ENCODE data around the gene PLEKHB2. TPM values are rescaled to one million over a fixed set of nuclear protein-coding genes. Genes with fewer than 3 reads are reported as not detected.

Gene PLEKHB2
- total and polyA plus RNA-seq, 9 of the 15 experiments (the other 6 are each of a cell fraction or from before 2014, with no cell fraction given): 41.3 to 71.5 (median 50.2) TPM

DNA sequence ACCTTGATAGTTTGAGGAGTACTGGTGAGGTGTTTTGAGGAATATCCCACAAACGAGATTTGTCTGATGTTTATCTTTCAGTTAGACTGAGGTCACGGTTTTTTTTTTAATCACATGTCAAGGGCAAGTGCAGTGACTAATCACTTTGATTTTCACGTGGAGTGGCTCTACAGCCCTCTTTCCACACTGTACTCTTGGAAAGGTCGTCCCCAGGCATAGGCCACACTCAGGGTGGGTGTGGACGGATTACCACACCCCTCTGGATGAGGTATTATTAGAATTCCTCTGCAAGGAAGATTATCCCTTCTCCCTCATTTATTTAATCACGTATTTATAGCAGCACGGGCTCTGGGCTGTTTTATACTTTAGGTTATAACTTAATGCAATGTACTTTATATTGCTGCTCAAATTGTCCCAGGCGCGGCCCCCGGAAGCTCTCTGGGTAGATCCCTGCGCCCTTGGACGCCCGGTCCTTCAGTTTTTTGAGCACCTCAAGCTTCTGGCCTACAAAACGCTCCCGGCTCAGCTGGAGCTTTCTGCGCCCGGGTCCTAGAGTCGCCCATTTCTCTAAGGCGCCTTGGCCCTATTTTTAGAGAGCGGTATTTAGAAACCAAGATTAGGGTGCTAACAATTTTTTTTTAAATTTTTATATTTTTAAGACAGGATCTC, 515 bp upstream of the PLEKHB2 start (continued):
- TF ChIP-seq, protein P1, sequence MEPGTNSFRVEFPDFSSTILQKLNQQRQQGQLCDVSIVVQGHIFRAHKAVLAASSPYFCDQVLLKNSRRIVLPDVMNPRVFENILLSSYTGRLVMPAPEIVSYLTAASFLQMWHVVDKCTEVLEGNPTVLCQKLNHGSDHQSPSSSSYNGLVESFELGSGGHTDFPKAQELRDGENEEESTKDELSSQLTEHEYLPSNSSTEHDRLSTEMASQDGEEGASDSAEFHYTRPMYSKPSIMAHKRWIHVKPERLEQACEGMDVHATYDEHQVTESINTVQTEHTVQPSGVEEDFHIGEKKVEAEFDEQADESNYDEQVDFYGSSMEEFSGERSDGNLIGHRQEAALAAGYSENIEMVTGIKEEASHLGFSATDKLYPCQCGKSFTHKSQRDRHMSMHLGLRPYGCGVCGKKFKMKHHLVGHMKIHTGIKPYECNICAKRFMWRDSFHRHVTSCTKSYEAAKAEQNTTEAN (CRISPR knock-in tag; IDR thresholded peaks at IDR 0.05): no peak
- TF ChIP-seq TGIF2 (CRISPR knock-in tag; IDR thresholded peaks at IDR 0.05): no peak
- TF ChIP-seq ZBTB17 (CRISPR knock-in tag; IDR thresholded peaks at IDR 0.05): no peak
- no peak for TF ChIP-seq MTF1 (CRISPR knock-in tag; IDR thresholded peaks at IDR 0.05; ENCODE audit: borderline replicate concordance)
- no peak for TF ChIP-seq ZNF583 (CRISPR knock-in tag; IDR thresholded peaks at IDR 0.05)
- TF ChIP-seq PCBP1 (IDR thresholded peaks at IDR 0.05; ENCODE audit: low read depth, low read length, poor library complexity, severe bottlenecking): no peak
- TF ChIP-seq, protein P2, sequence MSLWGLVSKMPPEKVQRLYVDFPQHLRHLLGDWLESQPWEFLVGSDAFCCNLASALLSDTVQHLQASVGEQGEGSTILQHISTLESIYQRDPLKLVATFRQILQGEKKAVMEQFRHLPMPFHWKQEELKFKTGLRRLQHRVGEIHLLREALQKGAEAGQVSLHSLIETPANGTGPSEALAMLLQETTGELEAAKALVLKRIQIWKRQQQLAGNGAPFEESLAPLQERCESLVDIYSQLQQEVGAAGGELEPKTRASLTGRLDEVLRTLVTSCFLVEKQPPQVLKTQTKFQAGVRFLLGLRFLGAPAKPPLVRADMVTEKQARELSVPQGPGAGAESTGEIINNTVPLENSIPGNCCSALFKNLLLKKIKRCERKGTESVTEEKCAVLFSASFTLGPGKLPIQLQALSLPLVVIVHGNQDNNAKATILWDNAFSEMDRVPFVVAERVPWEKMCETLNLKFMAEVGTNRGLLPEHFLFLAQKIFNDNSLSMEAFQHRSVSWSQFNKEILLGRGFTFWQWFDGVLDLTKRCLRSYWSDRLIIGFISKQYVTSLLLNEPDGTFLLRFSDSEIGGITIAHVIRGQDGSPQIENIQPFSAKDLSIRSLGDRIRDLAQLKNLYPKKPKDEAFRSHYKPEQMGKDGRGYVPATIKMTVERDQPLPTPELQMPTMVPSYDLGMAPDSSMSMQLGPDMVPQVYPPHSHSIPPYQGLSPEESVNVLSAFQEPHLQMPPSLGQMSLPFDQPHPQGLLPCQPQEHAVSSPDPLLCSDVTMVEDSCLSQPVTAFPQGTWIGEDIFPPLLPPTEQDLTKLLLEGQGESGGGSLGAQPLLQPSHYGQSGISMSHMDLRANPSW (CRISPR knock-in tag; IDR thresholded peaks at IDR 0.05): no peak
- TF ChIP-seq ZNF79 (CRISPR knock-in tag; IDR thresholded peaks at IDR 0.05; ENCODE audit: low read depth): no peak
- no peak for TF ChIP-seq ZKSCAN8 (CRISPR knock-in tag; IDR thresholded peaks at IDR 0.05)
- TF ChIP-seq, protein P3, sequence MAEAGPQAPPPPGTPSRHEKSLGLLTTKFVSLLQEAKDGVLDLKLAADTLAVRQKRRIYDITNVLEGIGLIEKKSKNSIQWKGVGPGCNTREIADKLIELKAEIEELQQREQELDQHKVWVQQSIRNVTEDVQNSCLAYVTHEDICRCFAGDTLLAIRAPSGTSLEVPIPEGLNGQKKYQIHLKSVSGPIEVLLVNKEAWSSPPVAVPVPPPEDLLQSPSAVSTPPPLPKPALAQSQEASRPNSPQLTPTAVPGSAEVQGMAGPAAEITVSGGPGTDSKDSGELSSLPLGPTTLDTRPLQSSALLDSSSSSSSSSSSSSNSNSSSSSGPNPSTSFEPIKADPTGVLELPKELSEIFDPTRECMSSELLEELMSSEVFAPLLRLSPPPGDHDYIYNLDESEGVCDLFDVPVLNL (CRISPR knock-in tag; IDR thresholded peaks at IDR 0.05; ENCODE audit: low read depth): no peak
- peak; percentile 61; the same call in 1 of the 2 replicates for TF ChIP-seq C11orf30 (IDR thresholded peaks at IDR 0.05; ENCODE audit: low read depth)
- no peak; a peak in 1 of 4 replicates for TF ChIP-seq TBL1XR1 (IDR thresholded peaks at IDR 0.05; ENCODE audit: low read length in 2 of 2)
- no peak for TF ChIP-seq SMAD4 (CRISPR knock-in tag; conservative IDR thresholded peaks at IDR 0.05)
- TF ChIP-seq POLR2H (tag; IDR thresholded peaks at IDR 0.05; ENCODE audit: low read depth): peak; percentile 68; the same call in 1 of the 2 replicates
- no peak for TF ChIP-seq CREB1 (IDR thresholded peaks at IDR 0.05)
- no peak for TF ChIP-seq CREB1 (CRISPR knock-in tag; IDR thresholded peaks at IDR 0.05)
- no peak for TF ChIP-seq ERF (CRISPR knock-in tag; IDR thresholded peaks at IDR 0.05)
- TF ChIP-seq, protein P4, sequence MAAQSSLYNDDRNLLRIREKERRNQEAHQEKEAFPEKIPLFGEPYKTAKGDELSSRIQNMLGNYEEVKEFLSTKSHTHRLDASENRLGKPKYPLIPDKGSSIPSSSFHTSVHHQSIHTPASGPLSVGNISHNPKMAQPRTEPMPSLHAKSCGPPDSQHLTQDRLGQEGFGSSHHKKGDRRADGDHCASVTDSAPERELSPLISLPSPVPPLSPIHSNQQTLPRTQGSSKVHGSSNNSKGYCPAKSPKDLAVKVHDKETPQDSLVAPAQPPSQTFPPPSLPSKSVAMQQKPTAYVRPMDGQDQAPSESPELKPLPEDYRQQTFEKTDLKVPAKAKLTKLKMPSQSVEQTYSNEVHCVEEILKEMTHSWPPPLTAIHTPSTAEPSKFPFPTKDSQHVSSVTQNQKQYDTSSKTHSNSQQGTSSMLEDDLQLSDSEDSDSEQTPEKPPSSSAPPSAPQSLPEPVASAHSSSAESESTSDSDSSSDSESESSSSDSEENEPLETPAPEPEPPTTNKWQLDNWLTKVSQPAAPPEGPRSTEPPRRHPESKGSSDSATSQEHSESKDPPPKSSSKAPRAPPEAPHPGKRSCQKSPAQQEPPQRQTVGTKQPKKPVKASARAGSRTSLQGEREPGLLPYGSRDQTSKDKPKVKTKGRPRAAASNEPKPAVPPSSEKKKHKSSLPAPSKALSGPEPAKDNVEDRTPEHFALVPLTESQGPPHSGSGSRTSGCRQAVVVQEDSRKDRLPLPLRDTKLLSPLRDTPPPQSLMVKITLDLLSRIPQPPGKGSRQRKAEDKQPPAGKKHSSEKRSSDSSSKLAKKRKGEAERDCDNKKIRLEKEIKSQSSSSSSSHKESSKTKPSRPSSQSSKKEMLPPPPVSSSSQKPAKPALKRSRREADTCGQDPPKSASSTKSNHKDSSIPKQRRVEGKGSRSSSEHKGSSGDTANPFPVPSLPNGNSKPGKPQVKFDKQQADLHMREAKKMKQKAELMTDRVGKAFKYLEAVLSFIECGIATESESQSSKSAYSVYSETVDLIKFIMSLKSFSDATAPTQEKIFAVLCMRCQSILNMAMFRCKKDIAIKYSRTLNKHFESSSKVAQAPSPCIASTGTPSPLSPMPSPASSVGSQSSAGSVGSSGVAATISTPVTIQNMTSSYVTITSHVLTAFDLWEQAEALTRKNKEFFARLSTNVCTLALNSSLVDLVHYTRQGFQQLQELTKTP (IDR thresholded peaks at IDR 0.05; ENCODE audit: low read depth in 1 of 2, partially characterized antibody in 2 of 2): no peak
- TF ChIP-seq MEF2D (tag; conservative IDR thresholded peaks at IDR 0.05; ENCODE audit: low read depth): no peak
